GM10248 (cell line): ENCODE results near the gene GAGE10.
"Not testable (repeated sequence)": the region's sequence is repeated elsewhere in the genome, so short reads cannot be mapped to it uniquely, and the experiment has no call there.

Experiments
- CTCF ChIA-PET: fragments of 300-600 bp; sonication (Branson Sonifier 250); formaldehyde crosslinking; extraction: SDS; loops from one replicate; lab custom pipeline; 2021; ENCODE audit warnings: antibody characterized with exemption; lab: Yijun Ruan, JAX
- POLR2A ChIA-PET: fragments of 350-650 bp; sonication (Branson Sonifier 250); formaldehyde crosslinking; extraction: SDS; loops from one replicate; lab custom pipeline; 2020; ENCODE audit warnings: antibody characterized with exemption; lab: Yijun Ruan, JAX
- DNase-seq: peaks from one replicate; pipeline ENCODE4 v3.0.0; 2012; ENCODE audit errors: extremely low spot score
- CTCF ChIP-seq: IDR thresholded peaks from 2 replicates; pipeline ENCODE4 v1.5.1; 2012; ENCODE audit warnings: mild to moderate bottlenecking, low read depth; ENCODE audit errors: extremely low read depth, missing control alignments, control extremely low read depth

GAGE10 gene

GRCh38 chrX:49300703-49301102 is 2.7 kb upstream of the GAGE10 start:
- CTCF ChIA-PET: interaction anchor here (1.4 kb wide), 1 partner anchor 9 kb away, joined by 3 read pairs; no protein-coding TSS in a partner anchor
- no peak for TF ChIP-seq CTCF
- no peak for DNase-seq
- POLR2A ChIA-PET: no interaction called here

- DNase-seq, POLR2A ChIA-PET: not testable (repeated sequence)
- CTCF ChIA-PET: interaction anchor here (1.1 kb wide), 1 partner anchor 335 kb away, joined by 3 read pairs; no protein-coding TSS in a partner anchor
These were observed 4.3 kb downstream of the GAGE10 start for GRCh38 chrX:49307775-49308174.

- DNase-seq: no peak
- POLR2A ChIA-PET: no interaction called here
- CTCF ChIA-PET: interaction anchor here (1.1 kb wide), 1 partner anchor 336 kb away, joined by 3 read pairs; no protein-coding TSS in a partner anchor
- TF ChIP-seq CTCF: no peak
These were observed 5.3 kb downstream of the GAGE10 start for GRCh38 chrX:49308604-49309269.

GRCh38 chrX:49309401-49309981 is 6.0 kb downstream of the GAGE10 start:
- CTCF ChIA-PET: interaction anchor here (0.9 kb wide), 1 partner anchor 9 kb away, joined by 3 read pairs; no protein-coding TSS in a partner anchor
- POLR2A ChIA-PET: no interaction called here
- DNase-seq: no peak
- no peak for TF ChIP-seq CTCF

GRCh38 chrX:49310371-49310770 is 6.9 kb downstream of the GAGE10 start:
- TF ChIP-seq CTCF: no peak
- DNase-seq: no peak
- ChIA-PET POLR2A (no interaction called here), CTCF (no interaction called here)

- ChIA-PET CTCF (no interaction called here), POLR2A (no interaction called here)
- DNase-seq: no peak
- TF ChIP-seq CTCF: no peak
These were observed 8.7 kb downstream of the GAGE10 start for GRCh38 chrX:49312176-49312575.

GRCh38 chrX:49316085-49316484 is 12.6 kb downstream of the GAGE10 start:
- CTCF ChIA-PET: no interaction called here
- no peak for DNase-seq
- TF ChIP-seq CTCF: no peak
- POLR2A ChIA-PET: no interaction called here

- POLR2A ChIA-PET, CTCF ChIA-PET, DNase-seq: not testable (repeated sequence)
These were observed 18.3 kb downstream of the GAGE10 start, which contains the start of gene GAGE12J for GRCh38 chrX:49321737-49322136. Gene GAGE12J, plus strand, starts transcription at chrX:49322037. Its CDS starts 1,157 bp downstream, at chrX:49323194.

- CTCF ChIA-PET, DNase-seq, POLR2A ChIA-PET: not testable (repeated sequence)
These were observed 18.8 kb downstream of the GAGE10 start for GRCh38 chrX:49322266-49322665.

- CTCF ChIA-PET, DNase-seq, POLR2A ChIA-PET: not testable (repeated sequence)
These were observed 20.3 kb downstream of the GAGE10 start for GRCh38 chrX:49323735-49324134.
